Stimulated activated CD8-positive, alpha-beta memory T cell treated with anti-CD3 and anti-CD28 coated beads, Interleukin-7, amount 100 ng/mL, for 1 hour (primary cell): Measurements from ENCODE around the gene LILRB1.
"Not testable (repeated sequence)": the region's sequence is repeated elsewhere in the genome, so short reads cannot be mapped to it uniquely, and the experiment has no call there.

ENCODE experiments used
- DNase-seq, 2 donors: peaks; one replicate each; pipeline ENCODE4 v3.0.0-alpha.2; 2020; ENCODE audit warnings: low read depth in 2 of 2

The LILRB1 gene

DNA sequence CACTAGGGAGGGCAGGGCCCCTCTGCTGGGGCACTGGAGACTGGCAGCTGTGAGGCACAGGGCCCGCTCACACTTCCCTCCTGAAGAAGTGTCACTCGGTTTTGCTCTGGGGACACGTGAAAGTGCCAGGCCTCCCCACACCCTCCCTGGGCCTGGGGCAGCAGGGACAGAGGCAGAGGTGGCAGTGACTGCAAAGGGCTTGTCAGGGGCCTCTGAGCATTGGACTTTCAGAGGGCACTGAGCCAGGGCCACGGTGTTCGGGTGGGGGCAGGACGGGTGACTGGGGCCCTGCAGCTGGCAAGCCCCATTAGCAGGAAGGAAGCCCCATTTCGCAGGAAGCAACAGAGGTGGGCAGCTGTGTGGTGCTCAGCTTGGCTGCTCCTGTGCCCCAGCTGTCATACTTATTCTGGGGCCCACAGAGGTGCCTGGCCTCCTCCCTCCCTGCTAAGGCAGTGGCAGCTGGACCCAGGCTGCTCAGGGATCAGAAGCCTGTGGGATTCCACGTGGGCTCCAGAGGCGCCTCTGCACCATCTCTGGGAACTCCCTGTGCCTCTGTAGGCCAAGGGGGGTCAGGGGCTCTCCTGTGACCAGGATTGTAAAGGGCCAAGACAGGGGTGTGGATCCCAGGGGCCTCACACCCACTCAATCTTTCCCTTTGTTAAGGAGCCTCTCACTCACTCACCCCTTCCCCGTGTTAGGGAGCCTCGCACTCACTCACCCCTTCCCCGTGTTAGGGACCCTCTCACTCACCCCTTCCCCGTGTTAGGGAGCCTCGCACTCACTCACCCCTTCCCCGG lies 5.2 kb upstream of the LILRB1 start:
- not testable (repeated sequence) for DNase-seq

GRCh38 chr19:54626757-54627156 lies 3.5 kb upstream of the LILRB1 start:
- no peak for DNase-seq

DNA sequence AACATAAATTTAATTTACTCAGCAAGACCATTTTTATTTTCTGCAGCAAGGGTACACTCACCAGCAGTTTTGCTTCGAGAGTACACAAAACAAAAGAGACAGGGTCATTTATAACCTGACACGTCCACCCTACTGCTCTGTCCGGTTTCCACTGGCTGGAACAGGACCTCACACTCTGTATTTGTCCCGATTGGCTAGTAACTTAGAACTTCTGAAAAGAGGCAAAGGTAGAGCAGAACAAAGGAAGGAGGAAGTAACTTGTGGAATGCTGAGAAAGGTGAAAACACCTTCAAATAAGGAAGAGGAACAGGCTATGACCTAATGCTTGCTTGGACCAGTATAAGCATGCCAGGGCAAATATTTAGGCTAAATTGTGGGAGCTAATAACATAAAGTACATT lies 2.4 kb upstream of the LILRB1 start:
- not testable (repeated sequence) for DNase-seq

DNA sequence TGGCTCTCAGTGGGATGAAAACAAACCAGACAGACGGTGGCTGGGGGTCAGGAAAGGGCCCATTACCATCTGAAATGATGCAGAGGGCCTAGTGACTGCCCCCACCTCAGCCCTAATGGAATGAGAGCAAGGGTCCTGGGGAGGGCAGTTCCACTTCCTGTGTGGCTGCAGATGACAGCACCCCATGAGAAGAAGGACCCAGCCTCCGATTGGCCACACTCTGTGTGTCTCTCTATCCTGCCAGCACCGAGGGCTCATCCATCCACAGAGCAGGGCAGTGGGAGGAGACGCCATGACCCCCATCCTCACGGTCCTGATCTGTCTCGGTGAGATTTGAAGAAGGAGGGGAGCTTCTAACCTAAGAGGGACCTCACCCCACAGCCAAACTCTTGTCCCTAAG lies 498 bp downstream of the LILRB1 start:
- no peak for DNase-seq

DNA sequence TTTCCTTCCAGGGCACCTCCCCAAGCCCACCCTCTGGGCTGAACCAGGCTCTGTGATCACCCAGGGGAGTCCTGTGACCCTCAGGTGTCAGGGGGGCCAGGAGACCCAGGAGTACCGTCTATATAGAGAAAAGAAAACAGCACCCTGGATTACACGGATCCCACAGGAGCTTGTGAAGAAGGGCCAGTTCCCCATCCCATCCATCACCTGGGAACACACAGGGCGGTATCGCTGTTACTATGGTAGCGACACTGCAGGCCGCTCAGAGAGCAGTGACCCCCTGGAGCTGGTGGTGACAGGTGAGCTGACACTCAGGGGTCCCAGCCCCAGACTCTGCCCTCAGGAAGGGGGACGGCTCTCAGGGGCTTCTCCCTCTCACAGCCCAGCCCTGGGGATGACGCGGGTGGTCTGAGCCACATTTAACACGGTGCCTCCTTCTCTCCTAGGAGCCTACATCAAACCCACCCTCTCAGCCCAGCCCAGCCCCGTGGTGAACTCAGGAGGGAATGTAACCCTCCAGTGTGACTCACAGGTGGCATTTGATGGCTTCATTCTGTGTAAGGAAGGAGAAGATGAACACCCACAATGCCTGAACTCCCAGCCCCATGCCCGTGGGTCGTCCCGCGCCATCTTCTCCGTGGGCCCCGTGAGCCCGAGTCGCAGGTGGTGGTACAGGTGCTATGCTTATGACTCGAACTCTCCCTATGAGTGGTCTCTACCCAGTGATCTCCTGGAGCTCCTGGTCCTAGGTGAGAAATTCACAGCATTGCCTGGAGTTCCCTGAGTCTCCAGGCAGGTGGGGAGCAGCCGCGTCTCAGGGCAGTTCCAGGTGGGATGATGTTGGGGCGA lies 1.4 kb downstream of the LILRB1 start:
- DNase-seq, result not testable (repeated sequence)

GRCh38 chr19:54632517-54632916 lies 2.2 kb downstream of the LILRB1 start:
- not testable (repeated sequence) for DNase-seq

- DNase-seq, result no peak
These were observed 3.1 kb downstream of the LILRB1 start for GRCh38 chr19:54633401-54633800.

GRCh38 chr19:54636081-54636480 lies 5.8 kb downstream of the LILRB1 start:
- not testable (repeated sequence) for DNase-seq

DNA sequence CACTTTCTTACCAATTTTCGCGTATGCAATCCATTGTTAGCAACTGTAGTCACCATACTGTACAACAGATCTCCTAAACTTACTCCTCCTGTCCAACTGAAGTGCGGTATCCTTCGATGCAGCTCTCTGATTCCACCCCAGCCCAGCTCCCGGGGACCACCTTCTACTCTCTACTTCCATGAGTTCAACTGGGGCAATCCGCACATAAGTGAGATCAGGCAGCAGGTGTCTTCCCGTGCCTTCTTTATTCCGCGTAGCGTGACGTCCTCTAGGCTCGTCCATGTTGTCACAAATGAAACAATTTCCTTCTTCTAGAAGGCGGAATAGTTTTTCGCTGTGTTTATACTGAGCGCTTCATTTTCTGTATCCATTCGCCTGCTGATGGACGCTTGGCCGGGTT lies 8.4 kb downstream of the LILRB1 start:
- DNase-seq, result no peak

DNA sequence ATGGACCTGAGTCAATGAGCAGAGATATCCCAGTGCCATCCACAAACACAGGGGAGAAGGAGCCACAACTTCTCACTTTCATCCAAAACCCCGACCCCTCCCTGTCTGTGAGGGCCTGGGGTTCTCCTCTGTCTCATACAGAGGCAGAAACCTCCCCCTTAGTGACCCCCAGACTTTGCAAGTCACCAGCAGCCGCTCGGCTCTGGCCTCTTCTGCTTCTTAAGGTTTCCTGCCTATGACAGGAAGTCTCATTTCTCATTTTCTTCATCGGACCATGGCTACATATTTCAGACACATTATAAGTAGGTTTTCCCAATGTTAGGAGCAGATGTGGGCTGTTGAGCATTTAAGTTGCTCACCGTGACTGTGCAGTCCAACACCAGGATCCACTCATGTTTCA lies 12.7 kb downstream of the LILRB1 start:
- DNase-seq, result not testable (repeated sequence)

DNA sequence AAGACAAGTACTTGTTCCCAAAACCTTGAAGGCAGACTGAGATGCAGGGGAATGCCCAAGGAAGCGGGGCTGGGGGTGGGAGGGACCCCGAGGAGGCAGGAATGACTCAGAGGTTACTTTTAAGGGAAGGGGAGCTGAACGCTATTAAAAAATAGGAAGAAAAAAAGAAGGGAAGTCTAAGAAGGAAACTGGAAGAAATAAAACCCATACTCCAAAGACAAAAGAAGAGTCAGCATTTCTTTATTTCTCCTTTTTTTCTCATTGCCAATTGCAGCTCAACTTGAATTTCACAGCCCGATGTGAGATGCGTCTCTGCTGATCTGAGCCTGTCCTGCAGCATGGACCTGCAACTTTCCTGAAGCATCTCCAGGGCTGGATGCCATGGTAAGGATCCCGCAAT lies 13.3 kb downstream of the LILRB1 start:
- not testable (repeated sequence) for DNase-seq

GRCh38 chr19:54644056-54644455 lies 13.8 kb downstream of the LILRB1 start:
- DNase-seq, result no peak

- no peak for DNase-seq
These were observed 16.1 kb downstream of the LILRB1 start for GRCh38 chr19:54646331-54646841.

DNA sequence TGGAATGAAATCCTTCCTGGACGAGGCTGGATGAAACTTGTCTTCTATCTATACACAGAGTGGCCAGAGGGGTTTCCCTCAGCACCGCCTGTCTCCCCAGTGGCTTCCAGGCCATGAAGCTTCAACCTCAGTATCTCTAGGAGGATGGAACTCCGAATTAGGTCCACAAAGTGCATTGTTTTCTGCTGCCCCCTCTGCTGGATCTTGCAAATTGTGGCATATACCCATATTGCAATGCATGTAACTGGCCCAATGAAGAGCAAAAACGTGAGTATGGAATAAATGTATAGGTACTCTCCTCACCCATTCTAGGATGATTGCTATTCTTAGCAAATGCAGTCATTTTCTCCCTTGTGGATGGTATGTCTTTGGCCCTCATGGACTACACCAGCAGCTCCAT lies 17.8 kb downstream of the LILRB1 start:
- no peak for DNase-seq

GRCh38 chr19:54650108-54650655 lies 19.9 kb downstream of the LILRB1 start:
- no peak for DNase-seq

DNA sequence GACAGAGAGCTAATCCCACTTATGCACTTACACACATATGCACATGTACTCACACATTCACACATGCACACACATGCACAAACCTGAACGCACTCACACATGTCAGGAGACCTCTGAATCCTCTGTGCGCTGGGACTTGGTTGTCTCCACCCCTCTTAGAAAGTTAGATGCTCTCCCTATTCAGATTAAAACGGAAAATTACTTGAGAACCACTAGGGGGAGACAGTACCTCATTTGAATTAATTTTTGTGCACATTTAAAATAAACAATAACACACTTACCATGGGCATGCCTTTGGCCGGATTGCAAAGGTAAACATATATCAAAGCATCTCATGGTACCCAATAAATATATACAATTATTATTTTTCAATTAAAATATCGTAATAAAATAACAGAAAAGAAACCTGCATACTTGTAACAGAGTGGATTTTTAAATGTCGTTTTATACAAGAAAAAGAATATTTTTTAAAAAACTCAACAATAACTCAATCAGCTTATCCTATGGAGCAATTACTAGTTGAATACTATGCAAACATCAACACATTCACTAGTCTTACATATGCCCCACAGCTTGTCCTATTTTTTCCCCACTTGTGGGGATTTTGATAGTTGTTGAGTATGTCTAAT lies 23.0 kb downstream of the LILRB1 start:
- DNase-seq, result no peak

GRCh38 chr19:54654447-54655321 lies 24.4 kb downstream of the LILRB1 start:
- DNase-seq, result no peak

- no peak for DNase-seq
These were observed 29.0 kb downstream of the LILRB1 start for GRCh38 chr19:54659300-54659699.

DNA sequence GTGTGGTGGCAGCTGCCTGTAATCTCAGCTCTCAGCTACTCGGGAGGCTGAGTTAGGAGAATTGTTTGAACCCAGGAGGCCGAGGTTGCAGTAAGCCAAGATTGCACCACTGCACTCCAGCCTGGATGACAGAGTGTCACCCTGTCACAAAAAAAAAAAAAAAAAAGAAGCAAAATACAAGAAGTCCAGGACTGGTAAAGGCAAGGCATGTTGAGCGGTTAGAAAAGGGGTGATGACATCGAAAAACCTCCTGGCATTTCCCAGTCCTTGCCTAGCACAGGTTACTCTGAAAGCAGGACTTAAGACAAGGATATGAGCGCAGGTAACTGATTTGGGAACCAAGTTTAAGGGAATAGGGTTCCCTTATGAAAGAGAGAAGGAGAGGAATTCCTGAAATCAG lies 30.0 kb downstream of the LILRB1 start:
- no peak for DNase-seq

- DNase-seq, result no peak
These were observed 30.7 kb downstream of the LILRB1 start for GRCh38 chr19:54660964-54661363.
